HG03521 (cell line): ENCODE results near the gene DYNC2H1.

ENCODE experiments used
- ATAC-seq: cut with Tn5 transposase; IDR thresholded peaks from one replicate; pipeline ENCODE4 v1.9.1; 2021; ENCODE audit warnings: mild to moderate bottlenecking, moderate library complexity; ENCODE audit not compliant: unreplicated experiment

DYNC2H1 gene

DNA sequence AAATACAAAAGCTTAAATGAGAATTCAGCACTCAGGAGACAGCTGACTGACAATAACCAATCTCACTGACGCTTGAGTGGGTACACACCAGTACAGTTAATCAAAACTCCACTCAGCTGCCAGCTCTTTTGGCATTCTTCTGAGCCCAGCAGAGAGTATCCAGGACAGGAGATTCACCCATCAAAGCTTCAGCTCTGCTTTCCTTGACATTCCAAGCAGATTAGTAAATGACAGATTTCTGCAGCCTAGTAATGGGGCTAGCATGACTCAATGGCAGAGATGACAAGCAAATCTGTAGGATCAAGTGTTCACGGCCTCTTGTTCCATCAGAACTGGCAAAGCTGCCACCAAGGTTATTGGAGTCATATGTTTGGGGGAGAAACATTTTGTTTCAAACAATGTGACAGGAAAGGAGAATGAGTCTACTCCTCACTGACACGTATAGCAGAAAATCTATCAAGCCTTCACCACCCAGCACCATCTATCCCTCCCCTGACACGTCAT is 420.0 kb downstream of the DYNC2H1 start:
- ATAC-seq: no peak
